ENCODE measurements around the gene GRM2.
A peak's percentile ranks its signal among the peaks of the same experiment; 100 is the strongest.

Gene GRM2

DNA sequence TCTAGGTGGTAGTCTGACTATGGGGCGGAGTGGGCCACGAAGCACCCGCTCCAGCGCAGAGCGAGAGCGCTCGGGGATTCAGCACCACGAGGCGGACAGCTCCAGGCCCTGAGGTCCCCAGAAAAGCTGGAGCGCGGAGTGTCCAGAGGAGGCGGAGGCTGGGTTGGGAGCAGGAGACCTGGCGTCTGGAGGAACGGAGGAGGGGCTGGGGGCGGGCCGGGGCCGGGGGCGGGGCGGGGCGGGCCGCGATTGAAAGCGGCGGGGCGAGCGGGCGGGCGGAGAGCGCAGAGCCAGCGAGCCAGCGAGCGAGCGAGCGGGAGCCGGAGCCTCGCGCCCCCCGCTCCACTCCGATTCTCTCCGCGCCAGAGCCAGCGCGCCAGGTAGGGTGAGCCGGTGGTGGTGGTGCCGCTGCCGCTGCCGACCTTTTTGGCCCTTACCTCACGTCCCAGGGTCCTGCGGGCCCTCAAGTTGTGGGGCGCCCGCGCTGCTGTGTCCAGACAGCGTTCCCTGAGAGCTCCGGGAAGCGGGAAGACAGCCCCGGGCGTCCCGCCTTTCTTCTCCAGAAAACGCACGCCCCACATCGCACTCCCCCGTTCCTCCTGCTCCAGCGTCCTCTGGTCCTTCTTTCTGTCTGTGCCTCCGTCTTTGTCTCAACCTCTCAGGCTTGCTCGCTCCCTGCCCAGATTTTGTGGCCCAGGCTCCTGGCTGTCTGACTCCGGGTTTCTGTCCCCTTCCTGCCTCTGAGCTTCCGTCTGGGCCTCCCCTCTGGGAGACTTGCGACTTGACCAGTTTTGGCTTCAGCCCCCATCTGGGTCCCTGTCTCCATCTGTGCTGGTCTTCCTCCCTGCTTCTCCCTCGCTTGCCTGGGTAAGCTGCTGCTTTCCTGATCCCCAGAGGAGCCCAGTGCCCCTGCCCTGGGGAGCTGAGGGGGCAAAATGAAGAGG is at the start of gene GRM2:
TSS of gene GRM2 (plus strand) at position 281 of the 944 bp plus-strand sequence. CDS start 1,916 bp downstream, outside the sequence.
- DNase-seq (ENCODE audit: low read depth) = peak; percentile 66
- H3K4me3 ChIP-seq (ENCODE audit: low read depth, low read length) = peak within 1 kb of the TSS; percentile 47
- TF ChIP-seq, protein P1, sequence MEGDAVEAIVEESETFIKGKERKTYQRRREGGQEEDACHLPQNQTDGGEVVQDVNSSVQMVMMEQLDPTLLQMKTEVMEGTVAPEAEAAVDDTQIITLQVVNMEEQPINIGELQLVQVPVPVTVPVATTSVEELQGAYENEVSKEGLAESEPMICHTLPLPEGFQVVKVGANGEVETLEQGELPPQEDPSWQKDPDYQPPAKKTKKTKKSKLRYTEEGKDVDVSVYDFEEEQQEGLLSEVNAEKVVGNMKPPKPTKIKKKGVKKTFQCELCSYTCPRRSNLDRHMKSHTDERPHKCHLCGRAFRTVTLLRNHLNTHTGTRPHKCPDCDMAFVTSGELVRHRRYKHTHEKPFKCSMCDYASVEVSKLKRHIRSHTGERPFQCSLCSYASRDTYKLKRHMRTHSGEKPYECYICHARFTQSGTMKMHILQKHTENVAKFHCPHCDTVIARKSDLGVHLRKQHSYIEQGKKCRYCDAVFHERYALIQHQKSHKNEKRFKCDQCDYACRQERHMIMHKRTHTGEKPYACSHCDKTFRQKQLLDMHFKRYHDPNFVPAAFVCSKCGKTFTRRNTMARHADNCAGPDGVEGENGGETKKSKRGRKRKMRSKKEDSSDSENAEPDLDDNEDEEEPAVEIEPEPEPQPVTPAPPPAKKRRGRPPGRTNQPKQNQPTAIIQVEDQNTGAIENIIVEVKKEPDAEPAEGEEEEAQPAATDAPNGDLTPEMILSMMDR (IDR thresholded peaks at IDR 0.05; ENCODE audit: control insufficient read depth, extremely low read depth, insufficient read depth) = no peak

DNA sequence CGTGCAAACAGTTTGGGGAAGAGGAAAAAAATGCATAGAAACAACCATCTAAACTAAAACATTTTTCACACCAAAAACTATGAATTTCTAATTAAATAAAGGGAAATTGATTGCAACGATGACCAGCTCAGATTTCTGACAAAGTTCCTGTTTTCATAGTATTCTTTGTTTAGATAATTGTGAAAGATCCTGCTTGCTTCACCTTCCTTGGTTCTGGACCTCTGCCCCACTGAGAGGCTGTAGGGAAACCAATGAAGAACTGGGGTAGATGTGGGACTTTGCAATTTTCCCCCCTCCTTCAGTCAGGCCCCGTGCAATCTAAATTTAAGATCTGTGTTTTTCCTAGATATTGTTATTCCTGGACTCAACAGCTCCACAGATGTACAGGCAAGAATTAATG is 49.6 kb upstream of the GRM2 start:
- TF ChIP-seq, protein P1 (IDR thresholded peaks at IDR 0.05; ENCODE audit: control insufficient read depth, extremely low read depth, insufficient read depth) = no peak
- DNase-seq (ENCODE audit: low read depth) = no peak
- no peak overlapping the region for H3K4me3 ChIP-seq (ENCODE audit: low read depth, low read length)

DNA sequence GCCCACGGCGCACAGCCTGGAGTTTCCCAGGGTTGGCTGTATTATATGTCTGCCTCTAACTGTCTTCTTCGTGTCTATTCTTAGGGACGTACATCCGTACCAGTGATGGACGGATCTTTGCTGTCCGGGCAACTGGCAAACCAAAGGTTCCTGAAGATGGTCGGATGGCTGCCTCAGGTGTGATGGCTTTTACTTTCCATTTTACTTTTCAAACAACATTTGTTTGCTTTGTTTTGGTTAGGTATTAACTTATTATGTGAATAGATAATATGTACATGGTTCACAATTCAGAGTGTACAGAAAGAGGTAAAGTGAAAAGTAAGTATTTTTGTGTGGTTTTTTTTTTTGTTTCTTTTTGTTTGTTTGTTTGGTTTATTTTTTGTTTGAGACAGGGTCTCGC is 46.9 kb upstream of the GRM2 start:
- TF ChIP-seq, protein P1 (IDR thresholded peaks at IDR 0.05; ENCODE audit: control insufficient read depth, extremely low read depth, insufficient read depth) = no peak
- DNase-seq (ENCODE audit: low read depth) = no peak

DNA sequence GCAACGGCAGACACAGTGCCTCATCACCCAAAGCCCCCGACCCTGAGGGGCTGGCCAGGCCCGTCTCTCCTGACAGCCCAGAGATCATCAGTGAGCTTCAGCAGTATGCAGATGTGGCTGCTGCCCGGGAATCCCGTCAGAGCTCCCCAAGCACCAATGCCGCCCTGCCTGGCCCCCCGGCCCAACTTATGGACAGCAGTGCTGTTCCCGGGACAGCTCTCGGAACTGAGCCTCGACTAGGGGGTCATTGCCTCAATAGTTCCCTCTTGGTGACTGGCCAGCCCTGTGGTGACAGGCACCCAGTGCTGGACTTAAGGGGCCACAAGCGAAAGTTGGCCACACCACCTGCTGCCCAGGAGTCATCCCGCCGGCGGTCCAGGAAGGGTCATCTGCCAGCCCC is 44.4 kb upstream of the GRM2 start:
- TF ChIP-seq, protein P1 (IDR thresholded peaks at IDR 0.05; ENCODE audit: control insufficient read depth, extremely low read depth, insufficient read depth) = no peak
- DNase-seq (ENCODE audit: low read depth) = no peak
- no peak overlapping the region for H3K4me3 ChIP-seq (ENCODE audit: low read depth, low read length)

More for the DNA sequence above, 46.9 kb upstream of the GRM2 start:
- H3K4me3 ChIP-seq (ENCODE audit: low read depth, low read length) = no peak overlapping the region

DNA sequence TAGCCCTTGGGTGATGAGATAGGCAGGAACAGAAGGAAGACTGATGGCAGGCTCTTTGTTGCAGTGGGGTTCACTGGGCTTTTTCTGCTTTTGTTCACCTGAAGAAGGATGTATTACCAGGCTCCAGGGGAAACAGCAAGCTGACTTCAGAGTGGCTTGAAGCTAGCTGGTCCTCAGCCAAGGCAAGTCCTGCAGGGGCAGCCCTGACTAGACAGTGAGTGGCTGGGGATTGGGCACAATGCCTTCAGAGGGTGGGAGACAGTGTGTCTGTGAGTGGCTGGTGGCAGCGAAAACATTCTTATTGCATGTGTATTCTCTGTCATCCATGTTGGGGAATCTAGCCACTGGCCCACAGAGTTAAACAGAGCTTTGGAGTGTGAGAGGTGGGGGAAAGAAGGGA is 38.1 kb upstream of the GRM2 start:
- no peak for DNase-seq (ENCODE audit: low read depth)
- H3K4me3 ChIP-seq (ENCODE audit: low read depth, low read length) = no peak overlapping the region
- TF ChIP-seq, protein P1 (IDR thresholded peaks at IDR 0.05; ENCODE audit: control insufficient read depth, extremely low read depth, insufficient read depth) = no peak

DNA sequence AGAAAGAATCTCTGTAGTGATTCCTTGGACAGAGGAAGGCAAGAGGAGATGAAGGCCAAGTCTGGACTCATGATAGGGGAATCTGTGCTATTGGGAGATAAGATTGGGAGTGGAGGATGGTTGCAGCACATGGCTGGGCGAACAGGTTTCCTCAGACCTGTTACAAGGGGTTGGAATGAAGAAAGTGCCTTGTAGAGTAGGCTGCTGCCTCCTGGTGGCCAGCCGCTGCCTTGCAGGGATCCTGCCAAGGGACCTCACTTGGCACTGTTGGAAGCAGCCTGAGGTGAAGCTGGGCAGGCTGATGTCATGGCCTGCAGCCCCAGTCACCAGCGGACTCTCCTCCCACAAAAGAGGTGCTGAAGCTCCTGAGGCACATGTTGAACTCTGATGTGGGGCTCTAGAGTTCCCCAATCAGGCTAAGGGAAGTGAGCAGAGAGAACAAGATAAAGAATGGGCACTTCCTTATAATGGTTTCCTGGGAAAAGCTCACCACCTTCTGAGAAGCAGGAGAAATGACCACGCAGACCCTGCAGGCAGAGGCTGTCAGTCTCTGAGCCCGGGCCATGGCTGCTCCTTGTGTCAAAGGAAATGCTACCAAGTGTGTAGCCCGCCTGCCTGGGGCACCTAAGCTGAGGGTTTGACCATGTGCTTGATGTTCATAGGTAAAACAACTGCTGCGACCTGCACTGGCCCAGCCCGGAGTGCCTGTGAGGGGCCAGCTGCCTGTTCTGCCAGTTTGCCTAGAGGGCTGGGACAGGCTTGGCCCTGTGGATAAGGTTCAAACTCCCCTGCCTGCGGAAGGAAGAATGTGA is 37.4 kb upstream of the GRM2 start:
- DNase-seq (ENCODE audit: low read depth) = peak; percentile 91
- no peak overlapping the region for H3K4me3 ChIP-seq (ENCODE audit: low read depth, low read length)
- TF ChIP-seq, protein P1 (IDR thresholded peaks at IDR 0.05; ENCODE audit: control insufficient read depth, extremely low read depth, insufficient read depth) = peak; percentile 98
